NCI-H2081 treated with DMSO at 0.1 percent for 48 hours (cell line): Measurements from ENCODE around the gene NCAPG2.

Source experiments
- DNase-seq: peaks from one replicate; lab custom pipeline; 2025; lab: John Stamatoyannopoulos, UW

The NCAPG2 gene

DNA sequence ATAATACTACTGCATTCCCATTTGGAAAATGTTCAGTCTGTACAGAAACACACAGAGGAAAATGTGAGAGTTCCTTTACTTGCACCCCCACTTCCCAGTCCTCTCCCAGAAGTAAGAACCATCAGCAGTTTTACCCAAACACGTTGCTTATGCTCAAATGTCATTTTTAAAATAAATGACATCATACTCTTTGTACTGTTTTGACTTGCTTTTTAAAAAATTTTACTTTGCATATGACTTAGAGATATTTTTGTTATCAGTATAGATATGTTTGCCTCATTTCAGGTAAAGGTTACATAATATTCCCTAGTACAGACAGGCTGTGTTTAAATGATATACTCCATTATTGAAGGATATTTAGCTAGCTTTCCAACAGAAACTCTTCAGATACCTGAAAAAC is 103.5 kb downstream of the NCAPG2 start:
- no peak for DNase-seq

DNA sequence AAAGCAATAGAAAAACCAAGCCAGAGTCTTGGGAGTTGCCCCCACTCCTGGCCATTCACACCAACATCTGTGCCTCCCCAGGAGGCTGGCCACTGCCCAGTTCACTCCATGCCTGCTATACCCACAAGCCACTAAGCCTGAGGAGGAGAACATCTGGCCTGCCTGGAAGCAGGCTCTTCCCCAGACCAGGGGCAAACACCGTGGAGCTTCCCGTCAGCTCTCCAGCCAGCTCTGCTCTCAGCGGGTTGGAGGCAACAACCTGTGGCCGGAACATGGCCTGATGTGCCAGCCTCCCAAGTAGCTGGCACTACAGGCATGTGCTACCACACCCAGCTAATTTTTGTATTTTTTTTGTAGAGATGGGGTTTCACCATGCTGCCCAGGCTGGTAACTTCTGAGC is 107.9 kb downstream of the NCAPG2 start:
- no peak for DNase-seq

DNA sequence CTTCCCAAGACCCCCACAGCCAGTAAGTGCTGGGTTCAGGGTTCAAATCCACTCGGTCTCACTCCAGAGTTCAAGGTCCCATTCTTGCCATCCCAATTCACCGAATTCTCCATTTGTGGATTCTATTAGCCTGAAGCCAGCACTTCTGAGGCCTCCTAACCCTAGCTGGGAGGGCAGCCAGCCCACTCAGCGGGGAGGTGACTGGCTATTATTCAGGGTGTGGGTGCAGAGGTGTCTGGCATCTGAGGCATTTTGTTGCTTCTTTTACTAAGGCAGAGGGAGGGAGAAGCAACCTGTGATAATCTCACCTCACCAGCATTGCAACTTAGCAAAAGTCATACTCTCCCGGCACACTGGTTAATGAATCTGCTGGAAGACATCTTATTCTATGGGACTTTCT is 108.3 kb downstream of the NCAPG2 start:
- DNase-seq = no peak

GRCh38 chr7:158595068-158595467 is 109.5 kb downstream of the NCAPG2 start:
- no peak for DNase-seq

GRCh38 chr7:158592541-158592940 is 112.1 kb downstream of the NCAPG2 start:
- DNase-seq = no peak

GRCh38 chr7:158591944-158592343 is 112.7 kb downstream of the NCAPG2 start:
- DNase-seq = no peak

GRCh38 chr7:158590181-158590530 is 114.4 kb downstream of the NCAPG2 start:
- DNase-seq = no peak

DNA sequence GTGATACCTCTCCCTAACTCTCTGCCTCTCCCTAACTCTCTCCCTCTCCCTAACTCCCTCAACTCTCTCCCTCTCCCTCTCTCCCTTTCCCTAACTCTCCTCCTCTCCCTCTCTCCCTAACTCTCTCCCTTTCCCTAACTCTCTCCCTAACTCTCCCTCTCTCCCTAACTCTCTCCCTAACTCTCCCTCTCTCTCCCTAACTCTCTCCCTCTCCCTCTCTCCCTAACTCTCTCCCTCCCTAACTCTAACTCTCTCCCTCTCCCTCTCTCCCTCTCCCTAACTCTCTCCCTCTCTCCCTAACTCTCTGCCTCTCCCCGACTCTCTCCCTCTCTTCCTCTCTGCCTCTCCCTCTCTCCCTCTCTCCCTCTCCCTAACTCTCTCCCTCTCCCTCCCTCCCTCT is 115.0 kb downstream of the NCAPG2 start:
- no peak for DNase-seq

DNA sequence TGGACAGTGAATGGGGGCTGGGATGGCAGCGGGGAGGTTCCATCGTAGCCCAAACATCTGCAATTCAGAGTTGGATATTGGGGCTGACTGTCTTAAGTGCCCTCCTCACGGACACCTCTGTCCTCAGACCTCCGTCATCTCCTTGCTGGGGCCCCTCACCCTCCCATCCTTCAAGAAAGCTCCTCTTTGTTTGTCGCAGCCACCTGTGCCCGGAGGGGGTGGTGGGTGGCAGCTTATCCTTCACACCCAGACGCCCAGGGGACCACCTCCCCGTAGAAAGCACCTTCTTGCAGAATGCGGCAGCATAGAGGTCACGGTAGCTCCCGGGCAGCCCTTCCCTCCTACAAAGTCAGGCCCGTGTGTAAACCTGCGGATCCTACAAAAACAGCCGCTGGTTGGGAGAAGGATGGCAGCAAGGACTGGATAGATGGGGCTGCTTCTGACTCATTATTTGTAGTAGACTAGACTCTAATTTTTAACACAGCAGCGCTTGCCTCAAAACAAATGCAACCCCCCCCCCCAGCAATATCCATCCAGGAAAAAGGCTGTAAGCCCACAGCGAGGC is 115.6 kb downstream of the NCAPG2 start:
- DNase-seq = no peak

DNA sequence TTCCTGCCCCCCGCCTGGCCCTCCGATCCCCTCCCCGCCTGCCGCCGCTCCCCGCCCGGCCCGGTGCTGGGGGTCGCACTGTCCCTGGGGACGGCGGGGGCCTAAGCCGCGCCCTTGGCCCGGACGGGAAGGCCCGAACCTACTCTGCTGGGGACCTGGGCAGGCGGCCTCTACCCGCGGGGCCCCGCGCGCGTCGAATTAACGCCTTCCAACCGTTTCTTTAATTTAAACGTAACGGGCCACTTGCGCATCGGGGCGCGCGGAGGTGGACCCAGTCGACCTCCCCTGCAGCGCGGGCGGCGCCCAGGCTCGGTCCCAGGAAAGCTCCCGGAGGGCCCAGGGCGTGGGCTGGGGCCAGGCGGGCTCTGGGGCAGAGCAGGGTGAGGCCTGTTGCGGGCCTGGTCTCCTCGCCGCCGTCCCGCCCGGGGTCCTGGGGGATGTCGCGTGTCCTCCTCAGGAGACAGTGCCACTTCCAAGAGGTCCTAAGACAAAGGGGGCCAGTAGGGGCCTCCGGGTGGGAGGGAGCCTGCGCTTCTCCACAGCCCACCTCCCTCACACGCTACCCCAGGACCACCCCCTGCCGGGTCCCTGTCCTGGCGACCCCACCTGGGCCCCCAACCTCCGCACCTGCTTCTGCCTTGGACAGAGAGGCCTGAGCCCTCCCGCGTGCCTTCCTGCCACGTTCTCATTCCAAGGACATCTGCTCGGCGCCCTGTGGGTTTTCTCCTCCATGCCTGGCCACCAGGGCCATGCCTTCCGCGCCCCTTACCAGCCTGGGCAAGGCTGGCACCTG is 116.3 kb downstream of the NCAPG2 start:
- DNase-seq = no peak

GRCh38 chr7:158587162-158588084 is 117.2 kb downstream of the NCAPG2 start, which contains the start of gene PTPRN2:
Gene PTPRN2, minus strand, starts transcription at chr7:158587823.
- DNase-seq = no peak

DNA sequence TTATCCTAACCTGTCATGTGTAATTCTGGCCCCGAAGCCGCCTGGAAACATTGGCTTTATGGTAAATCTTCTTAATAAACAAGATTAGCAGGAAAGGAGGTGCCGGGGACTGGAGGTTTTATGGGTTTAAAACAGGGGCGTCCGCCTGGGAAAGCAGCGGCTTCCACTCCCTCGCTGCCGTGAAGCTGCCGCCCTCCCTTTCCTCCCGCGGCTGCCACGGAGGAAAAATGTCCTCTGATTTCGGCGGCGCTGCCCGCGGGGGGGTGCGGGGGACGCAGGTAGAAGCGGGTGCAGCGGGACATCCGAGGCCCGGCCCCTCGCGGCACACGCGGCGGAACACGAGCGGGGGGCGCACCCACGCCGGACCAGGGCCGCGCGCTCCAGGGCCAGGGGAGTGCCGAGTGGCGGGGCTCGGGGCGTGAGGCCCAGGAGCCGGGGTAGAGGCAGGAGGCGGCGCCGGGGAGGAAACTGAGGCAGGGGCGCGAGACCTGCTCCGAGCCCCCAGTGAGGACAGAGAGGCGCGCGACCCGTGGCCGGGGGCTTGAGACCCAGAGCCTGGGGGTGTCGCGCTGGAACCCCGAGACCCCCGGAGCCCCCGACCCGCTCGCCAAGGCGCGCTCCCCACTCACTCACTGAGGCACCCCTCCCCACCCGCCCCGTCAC is 118.0 kb downstream of the NCAPG2 start:
- no peak for DNase-seq

DNA sequence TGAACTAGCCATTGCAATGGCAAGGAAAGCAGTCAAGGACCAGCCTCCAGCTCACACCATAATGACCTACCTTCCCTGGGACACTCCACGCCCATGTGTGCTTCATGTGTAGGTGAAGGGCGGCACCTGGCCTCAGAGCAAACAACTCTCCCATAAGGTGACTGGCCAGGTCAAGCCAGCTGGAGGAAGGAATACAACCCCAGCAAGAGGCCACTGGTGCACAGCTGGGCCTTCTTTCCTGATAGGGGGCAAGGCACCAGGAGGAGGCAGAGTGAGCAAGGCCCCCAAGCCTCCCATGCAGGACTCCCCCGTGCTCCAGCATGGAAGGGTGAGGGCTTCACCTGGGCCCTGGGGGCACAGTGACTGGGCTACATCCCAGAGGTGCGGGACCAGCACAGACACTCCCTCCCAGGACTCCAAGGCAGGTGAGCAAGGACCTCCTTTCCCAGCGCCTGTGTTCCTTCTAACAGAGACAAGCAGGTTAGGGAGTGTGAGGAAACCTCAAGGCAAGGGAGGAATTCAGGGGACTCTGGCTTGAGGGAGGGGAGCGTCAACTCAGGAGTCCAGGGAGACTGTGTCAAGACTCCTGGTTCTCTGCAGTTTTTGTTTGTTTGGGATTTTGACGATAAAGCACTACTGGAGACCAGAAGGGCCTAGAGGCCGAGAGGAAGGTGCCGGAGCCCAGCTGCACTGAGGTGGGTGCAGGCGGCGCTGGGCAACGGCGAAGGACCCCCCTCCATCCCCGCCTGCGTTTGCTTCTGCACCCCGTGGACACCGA is 118.7 kb downstream of the NCAPG2 start:
- DNase-seq = no peak

GRCh38 chr7:158584407-158584806 is 120.2 kb downstream of the NCAPG2 start:
- no peak for DNase-seq

GRCh38 chr7:158583810-158584209 is 120.8 kb downstream of the NCAPG2 start:
- no peak for DNase-seq

DNA sequence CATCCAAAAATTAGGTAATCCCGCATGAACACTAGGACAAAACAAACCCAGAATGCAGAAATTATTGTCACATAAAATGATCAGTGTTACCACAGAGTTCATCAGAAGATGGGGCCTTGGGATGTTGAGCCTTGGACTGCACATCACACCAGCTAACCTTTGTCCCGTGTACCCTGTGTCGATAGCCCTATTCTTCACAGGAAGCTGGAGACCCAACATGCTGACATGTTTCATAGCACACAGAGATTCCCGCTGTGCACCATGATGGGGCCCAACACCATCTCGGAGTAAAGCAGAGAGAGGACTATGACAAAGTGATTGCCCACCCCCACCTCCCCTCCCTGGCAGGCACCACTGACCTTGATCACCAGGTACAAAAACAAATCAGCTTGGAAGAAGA is 121.5 kb downstream of the NCAPG2 start:
- DNase-seq = no peak

GRCh38 chr7:158582089-158582456 is 122.5 kb downstream of the NCAPG2 start:
- no peak for DNase-seq

GRCh38 chr7:158581440-158582088 is 123.0 kb downstream of the NCAPG2 start:
- peak; percentile 65 for DNase-seq
